AG09309 (cell line): ENCODE results near the gene ZNF286A.
"Not testable (repeated sequence)": the region's sequence is repeated elsewhere in the genome, so short reads cannot be mapped to it uniquely, and the experiment has no call there.

Experiments
- DNase-seq: peaks from one replicate; pipeline ENCODE4 v3.0.0-alpha.2; 2010; ENCODE audit warnings: low read depth
- H3K4me3 ChIP-seq: 2 replicates; pipeline ENCODE4 v1.5.1; 2011; ENCODE audit warnings: mild to moderate bottlenecking, low read depth, low read length, moderate library complexity; ENCODE audit not compliant: control insufficient read depth
- CTCF ChIP-seq: IDR thresholded peaks from 2 replicates; pipeline ENCODE4 v1.5.1; 2011; ENCODE audit warnings: mild to moderate bottlenecking, low read depth, low read length, inconsistent platforms; ENCODE audit not compliant: insufficient read depth, control insufficient read depth; ENCODE audit errors: missing control alignments

Gene ZNF286A

GRCh38 chr17:15663691-15664090, 35.9 kb upstream of the ZNF286A start:
- DNase-seq, result no peak
- TF ChIP-seq CTCF, result no peak
- no peak overlapping the region for H3K4me3 ChIP-seq

GRCh38 chr17:15669526-15669925, 30.0 kb upstream of the ZNF286A start:
- not testable (repeated sequence) for DNase-seq, H3K4me3 ChIP-seq

- H3K4me3 ChIP-seq, DNase-seq: not testable (repeated sequence)
Observed at GRCh38 chr17:15674640-15675039, 24.9 kb upstream of the ZNF286A start.

- DNase-seq, H3K4me3 ChIP-seq: not testable (repeated sequence)
Observed at GRCh38 chr17:15675991-15676390, 23.6 kb upstream of the ZNF286A start.

- not testable (repeated sequence) for H3K4me3 ChIP-seq, DNase-seq
Observed at GRCh38 chr17:15683135-15683534, 16.4 kb upstream of the ZNF286A start.

- DNase-seq, result not testable (repeated sequence)
Observed at GRCh38 chr17:15683824-15684478, 15.6 kb upstream of the ZNF286A start, which contains the start of gene TRIM16. Gene TRIM16 (minus strand): TSS chr17:15684311. CDS start chr17:15651609, 32,702 bp downstream.

GRCh38 chr17:15687494-15687893, 12.1 kb upstream of the ZNF286A start:
- DNase-seq, H3K4me3 ChIP-seq: not testable (repeated sequence)

More at GRCh38 chr17:15683824-15684478, 15.6 kb upstream of the ZNF286A start, which contains the start of gene TRIM16:
- TF ChIP-seq CTCF, result peak; percentile 18
- H3K4me3 ChIP-seq, result peak within 1 kb of the TSS; percentile 57

- H3K4me3 ChIP-seq, result peak overlapping the region; percentile 60
- not testable (repeated sequence) for DNase-seq
Observed at GRCh38 chr17:15698967-15699366, 585 bp upstream of the ZNF286A start.

- not testable (repeated sequence) for DNase-seq
- peak overlapping the region; percentile 60 for H3K4me3 ChIP-seq
Observed at GRCh38 chr17:15699937-15700336, 385 bp downstream of the ZNF286A start.

GRCh38 chr17:15704239-15704638, 4.7 kb downstream of the ZNF286A start:
- not testable (repeated sequence) for H3K4me3 ChIP-seq

GRCh38 chr17:15704813-15705212, 5.3 kb downstream of the ZNF286A start:
- not testable (repeated sequence) for DNase-seq, H3K4me3 ChIP-seq

More at GRCh38 chr17:15704239-15704638, 4.7 kb downstream of the ZNF286A start:
- DNase-seq, result not testable (repeated sequence)

- DNase-seq, H3K4me3 ChIP-seq: not testable (repeated sequence)
Observed at GRCh38 chr17:15708879-15709278, 9.3 kb downstream of the ZNF286A start.

GRCh38 chr17:15716601-15717563, 17.3 kb downstream of the ZNF286A start:
- not testable (repeated sequence) for DNase-seq

GRCh38 chr17:15730535-15730934, 31.0 kb downstream of the ZNF286A start:
- not testable (repeated sequence) for DNase-seq, H3K4me3 ChIP-seq

More at GRCh38 chr17:15716601-15717563, 17.3 kb downstream of the ZNF286A start:
- not testable (repeated sequence) for H3K4me3 ChIP-seq

GRCh38 chr17:15731900-15732299, 32.3 kb downstream of the ZNF286A start, which contains the start of gene TBC1D26:
Gene TBC1D26 (plus strand): TSS chr17:15732283. CDS start chr17:15735349, 3,066 bp downstream.
- not testable (repeated sequence) for DNase-seq, H3K4me3 ChIP-seq
